Parathyroid adenoma (tissue), 2 donors: ENCODE measurements around the gene SYT9.

Source experiments
- H2AFZ ChIP-seq: fragments of 300-600 bp; sonication (generic); one replicate; pipeline ENCODE4 v1.7.0; 2017; ENCODE audit warnings: antibody characterized with exemption, mild to moderate bottlenecking
- H3K27ac ChIP-seq: fragments of 300-600 bp; sonication (generic); one replicate; pipeline ENCODE4 v1.7.0; 2017
- H3K27me3 ChIP-seq: fragments of 300-600 bp; sonication (generic); one replicate; pipeline ENCODE4 v1.7.0; 2017; ENCODE audit warnings: low read length; ENCODE audit not compliant: control insufficient read depth, insufficient read depth
- H3K36me3 ChIP-seq: fragments of 300-600 bp; sonication (generic); one replicate; pipeline ENCODE4 v1.7.0; 2017; ENCODE audit warnings: low read length; ENCODE audit not compliant: control insufficient read depth, insufficient read depth
- H3K4me1 ChIP-seq: fragments of 300-600 bp; sonication (generic); one replicate; pipeline ENCODE4 v1.7.0; 2017; ENCODE audit warnings: control low read depth
- H3K4me2 ChIP-seq: fragments of 300-600 bp; sonication (generic); one replicate; pipeline ENCODE4 v1.7.0; 2017; ENCODE audit warnings: low read length
- H3K4me3 ChIP-seq: fragments of 300-600 bp; sonication (generic); one replicate; pipeline ENCODE4 v1.7.0; 2017; ENCODE audit warnings: low read depth, low read length
- H3K79me2 ChIP-seq: fragments of 300-600 bp; sonication (generic); one replicate; pipeline ENCODE4 v1.7.0; 2017; ENCODE audit warnings: control low read depth
- H3K9ac ChIP-seq: fragments of 300-600 bp; sonication (generic); one replicate; pipeline ENCODE4 v1.7.0; 2017; ENCODE audit warnings: mild to moderate bottlenecking
- H3K9me3 ChIP-seq: fragments of 300-600 bp; sonication (generic); one replicate; pipeline ENCODE4 v1.7.0; 2017; ENCODE audit warnings: low read length; ENCODE audit not compliant: control insufficient read depth
- CTCF ChIP-seq: fragments of 300-600 bp; sonication (generic); IDR thresholded peaks from one replicate; pipeline ENCODE4 v1.7.0; 2017; ENCODE audit warnings: antibody characterized with exemption, mild to moderate bottlenecking
- donor health status: primary hyperparathyroidism.

SYT9 gene

GRCh38 chr11:7436657-7437056 lies 185.0 kb downstream of the SYT9 start:
- no peak for TF ChIP-seq CTCF
- H2AFZ ChIP-seq: no peak overlapping the region
- no peak overlapping the region for H3K9ac ChIP-seq
- H3K27ac ChIP-seq: no peak overlapping the region
- no peak overlapping the region for H3K4me3 ChIP-seq
- H3K79me2 ChIP-seq: no peaks in the 10 kb centered on the region
- H3K27me3 ChIP-seq: no peaks in the 10 kb centered on the region
- no peak overlapping the region for H3K4me2 ChIP-seq
- H3K4me1 ChIP-seq: no peaks in the 10 kb centered on the region
- no peaks in the 10 kb centered on the region for H3K9me3 ChIP-seq
- H3K36me3 ChIP-seq: no peaks in the 10 kb centered on the region

GRCh38 chr11:7437696-7438095 lies 186.0 kb downstream of the SYT9 start:
- Histone ChIP-seq H3K27ac (no peak overlapping the region), H3K4me1 (no peaks in the 10 kb centered on the region), H3K9ac (no peak overlapping the region), H2AFZ (no peak overlapping the region), H3K9me3 (no peaks in the 10 kb centered on the region), H3K79me2 (no peaks in the 10 kb centered on the region), H3K36me3 (no peaks in the 10 kb centered on the region), H3K4me2 (no peak overlapping the region), H3K4me3 (no peak overlapping the region), H3K27me3 (no peaks in the 10 kb centered on the region)
- no peak for TF ChIP-seq CTCF

GRCh38 chr11:7439746-7440320 lies 188.1 kb downstream of the SYT9 start:
- Histone ChIP-seq H3K9ac (no peak overlapping the region), H3K27me3 (no peaks in the 10 kb centered on the region), H3K4me2 (no peak overlapping the region), H3K36me3 (no peaks in the 10 kb centered on the region), H3K4me1 (no peaks in the 10 kb centered on the region), H3K27ac (no peak overlapping the region), H3K79me2 (no peaks in the 10 kb centered on the region), H3K9me3 (no peaks in the 10 kb centered on the region), H3K4me3 (no peak overlapping the region), H2AFZ (no peak overlapping the region)
- no peak for TF ChIP-seq CTCF

- peak; percentile 77 for TF ChIP-seq CTCF
- H3K79me2 ChIP-seq: no peaks in the 10 kb centered on the region
- H3K4me2 ChIP-seq: no peak overlapping the region
- no peak overlapping the region for H2AFZ ChIP-seq
- H3K9ac ChIP-seq: no peak overlapping the region
- H3K4me1 ChIP-seq: no peaks in the 10 kb centered on the region
- H3K27me3 ChIP-seq: no peaks in the 10 kb centered on the region
- no peak overlapping the region for H3K27ac ChIP-seq
- no peaks in the 10 kb centered on the region for H3K9me3 ChIP-seq
- H3K4me3 ChIP-seq: no peak overlapping the region
- H3K36me3 ChIP-seq: no peaks in the 10 kb centered on the region
These were observed 191.0 kb downstream of the SYT9 start for GRCh38 chr11:7442588-7443215.
